Measurements from ENCODE around the gene AGPS. TPM values are rescaled to one million over a fixed set of nuclear protein-coding genes. Genes with fewer than 3 reads are reported as not detected.
"Not testable (repeated sequence)": the region's sequence is repeated elsewhere in the genome, so short reads cannot be mapped to it uniquely, and the experiment has no call there.

The AGPS gene
- total RNA-seq, 3 donors from 2014 or later (not counting 1 experiment from before 2014, with no cell fraction given): 27.4 to 36.0 (median 35.6) TPM

GRCh38 chr2:177406182-177406581, 13.6 kb downstream of the AGPS start:
- no peaks in the 10 kb centered on the region for H3K27me3 ChIP-seq (ENCODE audit: control insufficient read depth, insufficient read depth, low read length)
- no peaks in the 10 kb centered on the region for H3K9me3 Mint-ChIP-seq
- DNase-seq (no peak), ATAC-seq (no peak)
- no peaks in the 10 kb centered on the region for H3K4me1 ChIP-seq (ENCODE audit: control insufficient read depth, insufficient read depth, low read length)
- TF ChIP-seq, protein P1, sequence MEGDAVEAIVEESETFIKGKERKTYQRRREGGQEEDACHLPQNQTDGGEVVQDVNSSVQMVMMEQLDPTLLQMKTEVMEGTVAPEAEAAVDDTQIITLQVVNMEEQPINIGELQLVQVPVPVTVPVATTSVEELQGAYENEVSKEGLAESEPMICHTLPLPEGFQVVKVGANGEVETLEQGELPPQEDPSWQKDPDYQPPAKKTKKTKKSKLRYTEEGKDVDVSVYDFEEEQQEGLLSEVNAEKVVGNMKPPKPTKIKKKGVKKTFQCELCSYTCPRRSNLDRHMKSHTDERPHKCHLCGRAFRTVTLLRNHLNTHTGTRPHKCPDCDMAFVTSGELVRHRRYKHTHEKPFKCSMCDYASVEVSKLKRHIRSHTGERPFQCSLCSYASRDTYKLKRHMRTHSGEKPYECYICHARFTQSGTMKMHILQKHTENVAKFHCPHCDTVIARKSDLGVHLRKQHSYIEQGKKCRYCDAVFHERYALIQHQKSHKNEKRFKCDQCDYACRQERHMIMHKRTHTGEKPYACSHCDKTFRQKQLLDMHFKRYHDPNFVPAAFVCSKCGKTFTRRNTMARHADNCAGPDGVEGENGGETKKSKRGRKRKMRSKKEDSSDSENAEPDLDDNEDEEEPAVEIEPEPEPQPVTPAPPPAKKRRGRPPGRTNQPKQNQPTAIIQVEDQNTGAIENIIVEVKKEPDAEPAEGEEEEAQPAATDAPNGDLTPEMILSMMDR (IDR thresholded peaks at IDR 0.05): no peak
- no peak overlapping the region for H3K27ac Mint-ChIP-seq
- no peak overlapping the region for H3K27ac ChIP-seq (ENCODE audit: low read length)
- H3K4me3 ChIP-seq (ENCODE audit: low read length): no peak overlapping the region
- H3K9me3 ChIP-seq (ENCODE audit: control insufficient read depth, insufficient read depth, low read length): no peaks in the 10 kb centered on the region
- intact Hi-C loops (cut with micrococcal nuclease): no loop called here
- whole genome bisulfite sequencing (ENCODE audit: insufficient coverage): 100% methylated on average over 1 of the region's 1 CpG
- no peaks in the 10 kb centered on the region for H3K27me3 Mint-ChIP-seq (ENCODE audit: low read depth in 2 of 2)
- no peak overlapping the region for H3K4me3 Mint-ChIP-seq
- H3K36me3 ChIP-seq (ENCODE audit: control insufficient read depth, insufficient read depth, low read length): no peaks in the 10 kb centered on the region
- no peaks in the 10 kb centered on the region for H3K36me3 Mint-ChIP-seq
- H3K4me1 Mint-ChIP-seq: peaks cover 45 to 61% of the 10 kb centered on the region in 2 donors

GRCh38 chr2:177407031-177407430, 14.5 kb downstream of the AGPS start:
- Histone ChIP-seq H3K9me3 (ENCODE audit: control insufficient read depth, insufficient read depth, low read length) (no peaks in the 10 kb centered on the region), H3K4me3 (ENCODE audit: low read length) (no peak overlapping the region), H3K27me3 (ENCODE audit: control insufficient read depth, insufficient read depth, low read length) (no peaks in the 10 kb centered on the region), H3K27ac (ENCODE audit: low read length) (no peak overlapping the region), H3K36me3 (ENCODE audit: control insufficient read depth, insufficient read depth, low read length) (no peaks in the 10 kb centered on the region), H3K4me1 (ENCODE audit: control insufficient read depth, insufficient read depth, low read length) (no peaks in the 10 kb centered on the region)
- ATAC-seq (no peak), DNase-seq (no peak)
- Mint-ChIP-seq H3K9me3 (no peaks in the 10 kb centered on the region), H3K4me1 (peaks cover 47 to 68% of the 10 kb centered on the region in 2 donors), H3K4me3 (no peak overlapping the region), H3K27ac (peak overlapping the region; percentile 16 to 18), H3K27me3 (ENCODE audit: low read depth in 2 of 2) (no peaks in the 10 kb centered on the region), H3K36me3 (no peaks in the 10 kb centered on the region)
- TF ChIP-seq, protein P1 (IDR thresholded peaks at IDR 0.05): no peak
- WGBS (ENCODE audit: insufficient coverage): 90% methylated on average over 2 of the region's 2 CpGs
- intact Hi-C loops (cut with micrococcal nuclease): no loop called here

DNA sequence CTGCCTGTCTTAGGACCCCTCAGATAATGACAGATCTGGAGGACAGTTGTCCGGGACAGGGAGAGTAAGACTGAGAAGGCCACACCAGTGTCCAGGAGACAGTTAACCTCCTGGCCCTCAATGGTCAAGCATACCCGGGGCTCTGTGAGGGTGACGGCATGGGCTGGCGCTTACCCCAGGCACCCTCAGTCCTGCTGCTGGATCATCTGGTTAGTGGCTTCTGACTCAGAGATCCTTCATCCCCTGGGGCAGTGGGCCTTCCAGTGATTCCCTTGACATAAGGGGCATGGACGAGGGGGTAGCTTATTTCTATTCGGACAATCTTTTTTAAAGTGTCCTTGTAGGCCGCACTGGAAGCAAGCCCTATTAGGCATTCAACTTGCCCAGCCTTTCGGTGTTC, 18.1 kb downstream of the AGPS start:
- H3K4me3 ChIP-seq (ENCODE audit: low read length); H3K36me3 Mint-ChIP-seq; H3K9me3 ChIP-seq (ENCODE audit: control insufficient read depth, insufficient read depth, low read length); H3K4me3 Mint-ChIP-seq; H3K36me3 ChIP-seq (ENCODE audit: control insufficient read depth, insufficient read depth, low read length); ATAC-seq; DNase-seq; H3K9me3 Mint-ChIP-seq; H3K27me3 ChIP-seq (ENCODE audit: control insufficient read depth, insufficient read depth, low read length); H3K4me1 ChIP-seq (ENCODE audit: control insufficient read depth, insufficient read depth, low read length); H3K27ac Mint-ChIP-seq; H3K27me3 Mint-ChIP-seq (ENCODE audit: low read depth in 2 of 2); intact Hi-C loops (cut with micrococcal nuclease); H3K27ac ChIP-seq (ENCODE audit: low read length): not testable (repeated sequence)
- 95% methylated on average over 8 of the region's 8 CpGs for WGBS (ENCODE audit: insufficient coverage)
- peaks cover 48 to 64% of the 10 kb centered on the region in 2 donors for H3K4me1 Mint-ChIP-seq

DNA sequence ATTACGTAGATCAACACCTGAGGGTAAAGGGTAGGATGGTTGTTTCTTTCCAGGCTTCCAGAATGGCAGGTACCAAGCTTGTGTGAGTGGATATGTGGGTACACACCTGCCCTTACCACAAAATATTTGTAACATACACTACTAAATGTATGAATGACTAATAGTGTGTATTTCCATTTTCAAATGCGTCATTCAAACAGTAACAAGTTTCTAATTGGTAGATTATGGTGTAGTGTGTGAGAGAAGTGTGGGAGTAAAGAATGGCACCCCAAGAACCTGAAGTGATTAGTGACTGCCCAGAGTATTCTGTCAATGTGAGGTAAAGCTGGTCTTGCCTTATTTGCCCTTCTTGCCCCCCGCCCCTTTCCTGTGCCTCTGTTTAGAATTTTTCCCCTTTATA, 21.1 kb downstream of the AGPS start:
- no peaks in the 10 kb centered on the region for H3K9me3 ChIP-seq (ENCODE audit: control insufficient read depth, insufficient read depth, low read length)
- no peaks in the 10 kb centered on the region for H3K9me3 Mint-ChIP-seq
- DNase-seq (no peak), ATAC-seq (no peak)
- H3K4me3 Mint-ChIP-seq: no peak overlapping the region
- intact Hi-C loops (cut with micrococcal nuclease): no loop called here
- no peaks in the 10 kb centered on the region for H3K36me3 Mint-ChIP-seq
- peak overlapping the region in 1 of 2 donors; percentile 46 for H3K27ac Mint-ChIP-seq
- no peaks in the 10 kb centered on the region for H3K27me3 Mint-ChIP-seq (ENCODE audit: low read depth in 2 of 2)
- no peak overlapping the region for H3K4me3 ChIP-seq (ENCODE audit: low read length)
- no peaks in the 10 kb centered on the region for H3K27me3 ChIP-seq (ENCODE audit: control insufficient read depth, insufficient read depth, low read length)
- peaks cover 34 to 49% of the 10 kb centered on the region in 2 donors for H3K4me1 Mint-ChIP-seq
- no peaks in the 10 kb centered on the region for H3K4me1 ChIP-seq (ENCODE audit: control insufficient read depth, insufficient read depth, low read length)
- 0% methylated on average over 1 of the region's 3 CpGs for WGBS (ENCODE audit: insufficient coverage)
- no peak overlapping the region for H3K27ac ChIP-seq (ENCODE audit: low read length)
- H3K36me3 ChIP-seq (ENCODE audit: control insufficient read depth, insufficient read depth, low read length): no peaks in the 10 kb centered on the region
- TF ChIP-seq, protein P1 (IDR thresholded peaks at IDR 0.05): no peak

All from natural killer cell (primary cell).